GM12878 (cell line): ENCODE measurements around the gene TBC1D19. TPM values are rescaled to one million over a fixed set of nuclear protein-coding genes. Genes with fewer than 3 reads are reported as not detected.

Source experiments
- ATAC-seq: fragments of 200-7000 bp; cut with Tn5 transposase; 3 replicates; pipeline ENCODE4 v1.9.1; 2020; ENCODE audit warnings: mild to moderate bottlenecking, moderate library complexity
- BruUV-seq: library from RNA; stranded (reverse); fragments of 400-500 nt; replicated peaks from 2 replicates; lab custom pipeline; 2021; lab: Mats Ljungman, UMichigan
- CTCF ChIA-PET: fragments of 300-600 bp; sonication (Branson Sonifier 250); formaldehyde crosslinking; extraction: SDS; loops from one replicate; lab custom pipeline; 2021; ENCODE audit warnings: inconsistent platforms; lab: Yijun Ruan, JAX
- POLR2A ChIA-PET: fragments of 350-600 bp; formaldehyde crosslinking; extraction: SDS; loops from one replicate; lab custom pipeline; 2021; ENCODE audit warnings: inconsistent platforms; lab: Charles Lee
- RAD21 ChIA-PET: fragments of 300-600 bp; sonication (Branson Sonifier 250); formaldehyde crosslinking; loops from one replicate; lab custom pipeline; 2023; ENCODE audit warnings: antibody characterized with exemption; ENCODE audit not compliant: unreplicated experiment; lab: Charles Lee
- SMC1A ChIA-PET: fragments of 300-600 bp; sonication (Branson Sonifier 250); formaldehyde crosslinking; loops from one replicate; lab custom pipeline; 2023; ENCODE audit not compliant: unreplicated experiment, uncharacterized antibody; lab: Charles Lee
- DNase-seq: peaks from one replicate; pipeline ENCODE4 v3.0.0-alpha.2; 2011; ENCODE audit warnings: low read depth, low spot score
- FAIRE-seq: peaks from 3 replicates; lab custom pipeline; 2011; peaks lifted over from hg19 to GRCh38; lab: Jason Lieb, UNC
- H2AFZ ChIP-seq: 2 replicates; pipeline ENCODE4 v1.6.0; 2011; ENCODE audit warnings: low read depth, low read length, control low read depth; ENCODE audit not compliant: control insufficient read depth
- H3K27ac ChIP-seq: 2 replicates; pipeline ENCODE4 v1.5.1; 2011; ENCODE audit warnings: control low read depth; ENCODE audit not compliant: control insufficient read depth, insufficient read depth
- H3K27me3 ChIP-seq, 2 experiments: replicated peaks in 1 of 2; 2 replicates each; pipeline versions ENCODE4 v1.6.0 to v1.6.1; 2011; ENCODE audit warnings: low read length in 1 of 2; ENCODE audit not compliant: control insufficient read depth in 2 of 2, insufficient read depth in 2 of 2
- H3K36me3 ChIP-seq, 2 experiments: 2 replicates each; pipeline ENCODE4 v1.5.1; 2011; ENCODE audit warnings: low read length in 1 of 2; ENCODE audit not compliant: control insufficient read depth in 2 of 2, insufficient read depth in 2 of 2
- H3K4me1 ChIP-seq: 2 replicates; pipeline ENCODE4 v1.6.1; 2011; ENCODE audit warnings: mild to moderate bottlenecking, low read length, moderate library complexity, mixed read lengths; ENCODE audit not compliant: control insufficient read depth, insufficient read depth
- H3K4me2 ChIP-seq: 2 replicates; pipeline ENCODE4 v1.6.0; 2011; ENCODE audit warnings: control low read depth; ENCODE audit not compliant: control insufficient read depth, insufficient read depth
- H3K4me3 ChIP-seq: fragments of 200-600 bp; sonication (generic); 2 replicates; pipeline ENCODE4 v1.5.1; 2016
- H3K79me2 ChIP-seq: 2 replicates; pipeline ENCODE4 v1.6.0; 2011; ENCODE audit warnings: low read length; ENCODE audit not compliant: control insufficient read depth, insufficient read depth
- H3K9ac ChIP-seq: 2 replicates; pipeline ENCODE4 v1.8.0; 2011; ENCODE audit warnings: low read length, control low read depth, mixed read lengths; ENCODE audit not compliant: control insufficient read depth, insufficient read depth
- H3K9me3 ChIP-seq: replicated peaks from 3 replicates; pipeline ENCODE4 v1.5.1; 2011; ENCODE audit warnings: mild to moderate bottlenecking, low read length; ENCODE audit not compliant: control insufficient read depth, insufficient read depth
- H4K20me1 ChIP-seq: 2 replicates; pipeline ENCODE4 v1.6.0; 2011; ENCODE audit not compliant: control insufficient read depth, insufficient read depth
- HDAC6 ChIP-seq: fragments of 200-600 bp; sonication (generic); IDR thresholded peaks from one replicate; pipeline ENCODE4 v1.8.0; 2017; ENCODE audit warnings: antibody characterized with exemption; ENCODE audit not compliant: unreplicated experiment
- NFXL1 ChIP-seq: fragments of 450-650 bp; IDR thresholded peaks from 2 replicates; pipeline ENCODE4 v1.6.1; 2017; ENCODE audit warnings: antibody characterized with exemption, mild to moderate bottlenecking, borderline replicate concordance
- RAD21 ChIP-seq: IDR thresholded peaks from 2 replicates; pipeline ENCODE4 v1.6.1; 2011; ENCODE audit warnings: mild to moderate bottlenecking, low read depth, low read length, moderate library complexity; ENCODE audit not compliant: insufficient read depth
- RUNX3 ChIP-seq: IDR thresholded peaks from 2 replicates; pipeline ENCODE4 v1.6.1; 2012; ENCODE audit warnings: low read length, inconsistent platforms
- ZNF24 ChIP-seq: fragments of 450-650 bp; IDR thresholded peaks from 2 replicates; pipeline ENCODE4 v1.6.1; 2017; ENCODE audit warnings: antibody characterized with exemption, mild to moderate bottlenecking
- WGBS: methylation state at CpG from one replicate; pipeline ENCODE4 v1.1.6; 2016; ENCODE audit warnings: low lambda C conversion rate; ENCODE audit not compliant: insufficient replicate concordance, insufficient coverage; ENCODE audit errors: missing lambda C conversion rate; 5-methylcytosine and 5-hydroxymethylcytosine counted together
- in situ Hi-C: fragments of 300-500 bp; cut with MboI; formaldehyde crosslinking; loops from 9 replicates; pipeline ENCODE4 v1.14.3; 2018; ENCODE audit warnings: mixed read lengths
- intact Hi-C: fragments of 100-400 bp; cut with micrococcal nuclease; formaldehyde crosslinking; loops from one replicate; pipeline ENCODE4 v1.14.2; 2022; ENCODE audit not compliant: unreplicated experiment
- polyA plus RNA-seq, 11 experiments: library from polyadenylated mRNA; depleted of rRNA in 4 of 11; unstranded in 6 of 11; stranded (reverse) in 5 of 11; fragments of >200 nt; fragmentation: Nextera tagmentation in 4 of 11; fragmentation: Illumina TruSeq in 1 of 11; extraction: Ambion mirVana in 4 of 11; extraction: Trizol in 1 of 11; gene quantifications; 1 replicate in 1 of 11; 2 replicates in 10 of 11; pipeline versions ENCODE4 v1.2.1 to v1.2.3, GENCODE V29; 2011 to 2016; ENCODE audit warnings: inconsistent platforms in 2 of 11, missing spikeins in 2 of 11, low read depth in 1 of 11
- total RNA-seq, 4 experiments: library from RNA; depleted of rRNA in 3 of 4; stranded (reverse); fragments of >200 nt in 3 of 4; fragmentation: Illumina TruSeq in 1 of 4; extraction: Trizol in 1 of 4; gene quantifications; 2 replicates each; pipeline versions ENCODE4 v1.2.1 to v1.2.3, GENCODE V29; 2013 to 2021
- TF ChIP-seq, protein P1 (sequence below): IDR thresholded peaks from 2 replicates; pipeline ENCODE4 v1.6.1; 2012; ENCODE audit warnings: low read length, inconsistent platforms

Gene TBC1D19
- total and polyA plus RNA-seq, 10 of the 15 experiments (the other 5 are each of a cell fraction or from before 2014, with no cell fraction given) = 0.29 to 3.9 (median 2.1) TPM

DNA sequence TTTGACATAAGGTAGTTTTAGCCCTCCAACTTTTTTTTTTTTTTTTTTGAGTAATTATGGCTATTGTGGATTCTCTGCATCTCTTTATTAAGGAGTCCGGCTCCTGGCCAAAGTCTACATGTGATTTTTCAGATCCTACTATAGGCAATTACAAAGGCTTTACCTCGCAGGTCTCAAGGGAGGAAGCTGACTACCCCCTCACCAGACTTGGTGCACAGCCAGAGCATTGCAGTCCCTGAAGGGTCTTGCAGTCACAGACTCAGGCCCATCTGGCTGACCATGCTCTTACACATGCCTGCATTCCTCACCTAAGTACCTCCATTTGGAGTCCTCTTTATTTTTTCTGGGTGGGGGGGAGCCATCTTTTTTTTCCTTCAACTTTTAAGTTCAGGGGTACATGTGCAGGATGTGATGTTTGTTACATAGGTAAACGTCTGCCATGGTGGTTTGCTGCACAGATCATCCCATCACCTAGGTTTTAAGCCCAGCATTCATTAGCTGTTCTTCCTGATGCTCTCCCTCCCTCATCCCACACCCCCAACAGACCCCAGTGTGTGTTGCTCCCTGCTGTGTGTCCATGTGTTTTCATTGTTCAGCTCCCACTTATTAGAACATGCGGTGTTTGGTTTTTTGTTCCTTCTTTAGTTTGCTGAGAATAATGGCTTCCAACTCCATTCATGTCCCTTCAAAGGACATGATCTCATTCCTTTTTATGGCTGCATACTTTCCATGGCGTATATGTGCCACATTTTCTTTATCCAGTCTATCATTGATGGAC is 188.4 kb downstream of the TBC1D19 start:
- in situ Hi-C loops = no loop called here
- ChIA-PET CTCF (no interaction called here), SMC1A (no interaction called here), RAD21 (no interaction called here), POLR2A (interaction anchor here (0.6 kb wide), 2 partner anchors 63 to 75 kb away, joined by 3 read pairs; no protein-coding TSS in a partner anchor)
- H3K9ac ChIP-seq = no peak overlapping the region
- FAIRE-seq = no peak
- no peaks in the 10 kb centered on the region for H3K79me2 ChIP-seq
- H3K4me3 ChIP-seq = no peak overlapping the region
- H3K9me3 ChIP-seq = no peaks in the 10 kb centered on the region
- no peak for ATAC-seq
- H2AFZ ChIP-seq = no peak overlapping the region
- no TSS peak for BruUV-seq
- H3K4me2 ChIP-seq = no peak overlapping the region
- TF ChIP-seq HDAC6 = no peak
- no peak for TF ChIP-seq ZNF24
- TF ChIP-seq NFXL1 = no peak
- 63% methylated on average over 5 of the region's 5 CpGs for WGBS
- no peaks in the 10 kb centered on the region for H3K27me3 ChIP-seq
- H4K20me1 ChIP-seq = no peaks in the 10 kb centered on the region
- no peak overlapping the region for H3K27ac ChIP-seq
- intact Hi-C loops = no loop called here
- no peaks in the 10 kb centered on the region for H3K4me1 ChIP-seq
- no peaks in the 10 kb centered on the region for H3K36me3 ChIP-seq
- DNase-seq = no peak

DNA sequence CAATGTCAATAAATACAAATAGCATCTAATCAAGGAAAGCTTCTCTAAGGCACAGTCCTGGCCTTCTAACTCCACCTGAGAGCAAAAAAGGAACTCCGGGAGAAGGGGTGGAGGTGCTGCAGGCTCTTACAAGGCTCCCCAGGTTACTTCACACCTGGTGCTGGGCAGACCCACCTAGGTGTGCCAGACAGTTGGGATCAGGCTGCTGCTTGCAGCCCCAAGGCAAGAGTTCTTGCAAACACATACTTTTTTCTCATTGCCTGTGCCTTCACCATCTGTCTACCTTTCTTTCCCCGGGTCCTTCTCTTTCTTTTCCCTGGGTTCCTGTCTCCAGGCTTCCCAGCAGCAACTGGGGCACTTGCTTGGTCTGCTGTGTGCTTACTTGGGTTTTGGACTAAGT is 195.3 kb downstream of the TBC1D19 start:
- in situ Hi-C loops (no loop called here), intact Hi-C loops (no loop called here)
- CTCF ChIA-PET = interaction anchor here (0.6 to 1.2 kb wide), 2 partner anchors 9 to 228 kb away, joined by 4 read pairs; no protein-coding TSS in a partner anchor
- Histone ChIP-seq H3K79me2 (no peaks in the 10 kb centered on the region), H3K4me3 (no peak overlapping the region), H3K27ac (no peak overlapping the region), H3K4me1 (no peaks in the 10 kb centered on the region)
- no peak for ATAC-seq
- DNase-seq = no peak
- POLR2A ChIA-PET = no interaction called here
- SMC1A ChIA-PET = interaction anchor here (1.0 kb wide), 1 partner anchor 8 kb away, joined by 3 read pairs; no protein-coding TSS in a partner anchor
- TF ChIP-seq RAD21 = no peak
- TF ChIP-seq RUNX3 = no peak
- TF ChIP-seq, protein P1, sequence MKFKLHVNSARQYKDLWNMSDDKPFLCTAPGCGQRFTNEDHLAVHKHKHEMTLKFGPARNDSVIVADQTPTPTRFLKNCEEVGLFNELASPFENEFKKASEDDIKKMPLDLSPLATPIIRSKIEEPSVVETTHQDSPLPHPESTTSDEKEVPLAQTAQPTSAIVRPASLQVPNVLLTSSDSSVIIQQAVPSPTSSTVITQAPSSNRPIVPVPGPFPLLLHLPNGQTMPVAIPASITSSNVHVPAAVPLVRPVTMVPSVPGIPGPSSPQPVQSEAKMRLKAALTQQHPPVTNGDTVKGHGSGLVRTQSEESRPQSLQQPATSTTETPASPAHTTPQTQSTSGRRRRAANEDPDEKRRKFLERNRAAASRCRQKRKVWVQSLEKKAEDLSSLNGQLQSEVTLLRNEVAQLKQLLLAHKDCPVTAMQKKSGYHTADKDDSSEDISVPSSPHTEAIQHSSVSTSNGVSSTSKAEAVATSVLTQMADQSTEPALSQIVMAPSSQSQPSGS = no peak
- TF ChIP-seq, all 136 proteins: peak for 0
- H4K20me1 ChIP-seq = no peaks in the 10 kb centered on the region
- H2AFZ ChIP-seq = no peak overlapping the region
- RAD21 ChIA-PET = no interaction called here
- no peak overlapping the region for H3K9ac ChIP-seq
- H3K27me3 ChIP-seq = no peaks in the 10 kb centered on the region
- no peaks in the 10 kb centered on the region for H3K9me3 ChIP-seq
- no peak overlapping the region for H3K4me2 ChIP-seq
- H3K36me3 ChIP-seq = no peaks in the 10 kb centered on the region
- no peak for FAIRE-seq
- BruUV-seq = no TSS peak
- WGBS = 57% methylated on average over 2 of the region's 2 CpGs
